HG02623 (cell line): Measurements from ENCODE around the gene DNAH10.

Experiments
- ATAC-seq: cut with Tn5 transposase; IDR thresholded peaks from one replicate; pipeline ENCODE4 v1.9.1; 2021; ENCODE audit warnings: moderate library complexity; ENCODE audit not compliant: unreplicated experiment

The DNAH10 gene

GRCh38 chr12:123931686-123932321 lies 169.7 kb downstream of the DNAH10 start:
- ATAC-seq: no peak

GRCh38 chr12:123933214-123933613 lies 171.1 kb downstream of the DNAH10 start:
- no peak for ATAC-seq

- no peak for ATAC-seq
These were observed 172.0 kb downstream of the DNAH10 start for GRCh38 chr12:123934016-123934620.

- ATAC-seq: no peak
These were observed 172.7 kb downstream of the DNAH10 start for GRCh38 chr12:123934829-123935228.

GRCh38 chr12:123935956-123936355 lies 173.9 kb downstream of the DNAH10 start:
- no peak for ATAC-seq

- no peak for ATAC-seq
These were observed 174.4 kb downstream of the DNAH10 start for GRCh38 chr12:123936471-123936870.

GRCh38 chr12:123936956-123937706 lies 175.0 kb downstream of the DNAH10 start:
- ATAC-seq: no peak

- ATAC-seq: no peak
These were observed 175.8 kb downstream of the DNAH10 start for GRCh38 chr12:123937707-123938591.

GRCh38 chr12:123938679-123939480 lies 176.8 kb downstream of the DNAH10 start:
- no peak for ATAC-seq

- ATAC-seq: no peak
These were observed 177.9 kb downstream of the DNAH10 start for GRCh38 chr12:123939716-123940626.

GRCh38 chr12:123940627-123940966 lies 178.5 kb downstream of the DNAH10 start:
- no peak for ATAC-seq

GRCh38 chr12:123941000-123941399 lies 178.9 kb downstream of the DNAH10 start:
- ATAC-seq: no peak

GRCh38 chr12:123941624-123942237 lies 179.6 kb downstream of the DNAH10 start:
- ATAC-seq: no peak

GRCh38 chr12:123942238-123942653 lies 180.1 kb downstream of the DNAH10 start:
- no peak for ATAC-seq

- ATAC-seq: no peak
These were observed 181.0 kb downstream of the DNAH10 start for GRCh38 chr12:123942911-123943648.

- no peak for ATAC-seq
These were observed 181.7 kb downstream of the DNAH10 start for GRCh38 chr12:123943816-123944215.

GRCh38 chr12:123944696-123945095 lies 182.6 kb downstream of the DNAH10 start:
- ATAC-seq: no peak
